Measurements from ENCODE around the gene C17orf67.

- TF ChIP-seq CTCF (IDR thresholded peaks at IDR 0.05; ENCODE audit: low read depth, low read length, poor library complexity, severe bottlenecking) = no peak
- no peak for TF ChIP-seq EZH2phosphoT487 (IDR thresholded peaks at IDR 0.05; ENCODE audit: borderline replicate concordance, low read length)
These were observed 35.0 kb upstream of the C17orf67 start for GRCh38 chr17:56868716-56869115.

Data from DOHH2 (cell line).